CD4-positive, alpha-beta T cell treated with Interleukin-12 subunit alpha and Interleukin-12 subunit beta, for 1 hour (primary cell): ENCODE data around the gene MTFR1L.

Experiments
- DNase-seq: peaks from one replicate; pipeline ENCODE4 v3.0.0-alpha.2; 2020

MTFR1L gene

DNA sequence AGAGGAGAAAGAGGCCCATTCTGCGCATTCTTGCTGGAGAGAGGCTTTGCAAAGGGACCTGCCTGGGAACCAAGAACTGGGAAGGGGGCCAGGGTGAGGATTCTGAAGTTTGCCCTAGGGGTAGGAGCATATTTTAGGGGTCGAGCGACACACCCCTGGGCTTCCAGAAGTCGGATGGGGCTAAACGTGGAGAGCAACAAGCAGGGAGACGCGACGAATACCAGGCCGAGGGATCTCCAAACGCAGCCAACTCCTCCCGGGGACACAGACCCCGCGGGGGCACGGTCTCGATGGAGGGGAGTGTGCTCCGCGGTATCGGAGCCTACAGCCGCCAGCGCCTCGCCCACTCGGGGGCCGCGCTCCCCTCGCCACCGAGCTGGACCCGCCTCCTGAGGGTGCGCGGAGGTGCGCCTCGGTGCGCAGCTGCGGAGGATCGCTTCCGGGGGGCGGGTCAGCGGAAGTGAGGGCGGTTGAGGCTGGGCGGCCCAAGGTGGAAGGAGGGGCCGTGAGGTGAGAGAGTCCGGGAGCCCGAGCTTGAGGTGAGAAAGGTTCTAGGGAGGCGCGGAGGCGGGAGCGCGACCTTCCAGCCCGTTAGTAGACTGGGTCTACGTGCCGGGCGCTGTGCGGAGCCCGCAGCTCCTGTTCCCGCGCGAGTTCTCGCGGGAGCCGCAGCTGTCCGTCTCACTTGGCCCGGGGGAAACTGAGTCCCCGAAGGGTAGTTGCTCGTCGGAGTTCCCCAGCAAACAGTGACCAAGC lies at the start of gene MTFR1L:
MTFR1L (plus strand) TSS at position 464 of the 756 bp plus-strand sequence. CDS start 3,151 bp downstream, outside the sequence.
- DNase-seq: peak; percentile 93

DNA sequence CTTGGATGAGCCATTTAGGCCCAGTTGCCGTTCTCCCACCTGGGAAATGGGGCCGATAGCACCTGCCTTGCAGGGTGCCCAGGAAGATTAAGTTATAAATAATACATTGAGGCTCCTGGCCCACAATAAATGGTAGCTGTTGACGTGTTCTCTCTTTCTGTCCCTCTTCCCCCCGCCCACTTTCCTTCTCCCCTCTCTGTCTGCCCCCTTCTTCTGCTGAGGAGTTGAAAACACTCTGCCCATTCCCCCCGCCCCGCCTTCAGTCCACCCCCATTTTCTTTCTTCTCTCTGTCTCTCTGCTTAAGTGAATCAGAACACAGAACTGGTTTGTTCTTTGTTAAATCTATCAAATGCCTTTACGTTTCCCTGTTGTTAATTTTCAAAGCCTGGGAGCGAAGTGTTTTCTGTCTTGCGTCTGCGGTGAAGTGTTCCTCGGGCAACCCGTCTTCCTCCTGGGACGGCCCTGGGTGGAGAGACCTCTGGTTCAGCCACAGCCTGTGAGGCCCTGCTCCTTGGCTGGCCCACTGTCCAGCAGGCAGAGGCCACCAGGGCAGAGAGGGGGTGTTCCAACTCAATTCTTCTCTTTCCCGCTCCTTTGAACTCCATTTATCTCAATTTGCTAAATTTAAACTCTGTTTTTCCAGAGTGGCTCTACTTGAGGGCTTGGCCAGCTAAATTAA lies 49.1 kb upstream of the MTFR1L start:
- no peak for DNase-seq

DNA sequence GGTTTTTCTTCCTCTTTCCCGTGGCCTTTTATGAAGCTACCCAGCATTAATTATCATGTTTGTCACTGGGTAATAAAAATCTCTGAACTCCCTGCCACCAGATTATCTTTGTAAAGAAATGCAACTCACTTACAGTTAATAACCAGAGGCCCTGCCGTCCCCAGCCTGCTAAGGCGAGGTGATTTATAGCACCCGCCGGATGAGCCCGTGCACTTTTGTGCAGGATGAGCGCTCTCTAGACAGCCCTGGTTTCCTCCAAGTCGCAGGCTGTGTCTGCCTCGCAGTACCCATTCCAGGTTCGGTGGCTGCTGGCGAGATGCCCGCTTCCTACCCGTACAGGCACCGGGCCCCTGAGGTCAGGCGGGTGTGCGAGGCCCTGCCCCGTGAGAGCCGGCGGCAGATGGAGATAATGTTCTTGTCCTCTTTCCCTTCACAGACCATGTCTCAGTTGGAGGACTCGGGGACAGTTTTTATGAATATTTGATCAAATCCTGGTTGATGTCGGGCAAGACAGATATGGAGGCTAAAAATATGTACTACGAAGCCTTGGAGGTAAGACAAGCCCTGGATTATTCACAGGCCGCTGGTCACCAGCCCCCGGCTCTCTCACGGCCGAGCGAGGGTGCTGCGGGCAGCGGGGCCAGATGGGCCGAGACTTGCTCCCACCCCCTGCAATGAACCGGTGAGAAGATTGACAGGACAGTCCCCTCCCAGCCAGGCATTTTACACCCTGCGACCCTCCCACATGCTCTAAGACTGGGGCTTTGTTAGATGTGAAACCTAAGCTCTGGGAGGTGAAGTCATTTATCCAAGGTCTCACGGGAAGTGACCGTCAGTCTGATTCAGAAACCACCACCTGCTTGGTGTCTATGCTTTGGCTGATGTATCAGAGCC lies 48.3 kb upstream of the MTFR1L start:
- DNase-seq: peak; percentile 13

DNA sequence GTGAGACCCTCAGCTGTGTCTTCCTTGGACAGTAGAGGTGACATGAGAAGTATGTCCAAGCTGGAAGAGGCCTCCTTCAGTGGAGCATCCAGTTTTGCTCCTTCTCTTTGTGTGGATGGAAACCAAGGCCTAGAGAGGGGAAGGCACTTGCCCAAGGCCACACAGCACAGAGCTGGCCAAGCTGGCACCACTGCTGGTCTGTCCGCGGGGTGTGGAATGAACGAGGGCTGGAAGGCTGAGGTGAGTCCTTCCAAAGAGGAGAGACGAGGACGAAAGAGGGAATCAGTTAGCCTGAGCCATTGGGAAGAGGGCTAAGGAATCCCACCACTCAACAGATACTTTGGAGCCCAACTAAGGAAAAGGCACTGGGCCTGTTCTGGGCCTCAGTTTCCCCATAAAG lies 47.6 kb upstream of the MTFR1L start:
- DNase-seq: no peak

DNA sequence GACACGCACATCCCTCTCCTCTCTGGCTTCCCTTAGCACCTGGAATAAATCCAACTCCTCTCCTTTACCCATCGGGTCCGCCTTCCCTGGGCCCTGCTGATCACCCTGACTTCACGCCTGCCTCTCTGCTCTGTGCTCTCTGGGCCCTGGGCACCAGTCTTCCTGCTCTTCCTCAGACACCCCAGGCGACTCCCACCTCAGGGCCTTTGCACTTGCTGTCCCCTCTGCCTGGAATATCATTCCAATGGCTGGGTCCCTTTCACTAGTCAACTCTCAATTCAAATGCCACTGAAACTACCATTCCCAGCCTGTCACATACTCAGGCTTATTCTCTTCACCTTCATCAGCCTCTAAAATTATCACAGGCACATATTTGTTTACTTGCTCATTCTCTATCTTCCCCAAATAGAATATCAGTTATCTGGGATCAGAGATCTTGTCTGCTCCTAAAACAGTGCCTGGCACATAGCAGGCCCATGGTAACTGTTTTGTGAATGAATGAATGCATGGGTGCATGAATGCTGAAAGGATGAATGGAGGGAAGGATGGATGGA lies 47.0 kb upstream of the MTFR1L start:
- DNase-seq: no peak

DNA sequence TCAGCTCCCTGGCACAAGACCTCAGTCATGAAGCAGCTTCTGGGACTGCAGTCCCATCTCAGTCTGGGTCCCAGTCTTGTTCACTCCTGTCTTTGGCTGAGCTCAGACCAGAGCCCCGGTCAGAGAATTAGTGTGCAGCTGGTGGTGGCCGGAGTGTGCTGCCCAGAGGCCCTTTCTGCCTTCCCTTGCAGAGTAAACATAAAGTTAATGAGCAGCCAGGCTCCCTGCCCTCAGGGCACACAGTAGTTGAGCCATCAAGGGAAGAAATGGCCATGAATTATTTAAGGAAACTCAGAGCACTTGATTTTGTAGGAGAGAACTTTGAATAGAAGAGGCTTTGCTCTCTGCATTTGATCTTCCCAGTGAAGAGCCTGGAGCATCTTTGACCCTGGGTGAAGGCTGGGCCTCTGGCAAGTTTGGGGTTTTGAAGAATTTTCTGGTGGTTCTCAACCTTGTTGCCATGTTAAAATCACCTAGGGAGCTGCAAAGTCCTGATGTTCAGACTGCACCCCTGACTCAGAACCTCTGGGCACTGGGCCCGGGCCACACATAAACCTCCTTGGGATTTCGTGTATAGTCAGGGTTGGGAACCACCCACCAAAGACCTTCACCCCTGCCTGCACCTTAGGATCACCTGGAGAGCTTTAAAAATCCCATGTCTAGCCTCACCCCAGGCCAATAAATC lies 46.2 kb upstream of the MTFR1L start:
- DNase-seq: no peak

DNA sequence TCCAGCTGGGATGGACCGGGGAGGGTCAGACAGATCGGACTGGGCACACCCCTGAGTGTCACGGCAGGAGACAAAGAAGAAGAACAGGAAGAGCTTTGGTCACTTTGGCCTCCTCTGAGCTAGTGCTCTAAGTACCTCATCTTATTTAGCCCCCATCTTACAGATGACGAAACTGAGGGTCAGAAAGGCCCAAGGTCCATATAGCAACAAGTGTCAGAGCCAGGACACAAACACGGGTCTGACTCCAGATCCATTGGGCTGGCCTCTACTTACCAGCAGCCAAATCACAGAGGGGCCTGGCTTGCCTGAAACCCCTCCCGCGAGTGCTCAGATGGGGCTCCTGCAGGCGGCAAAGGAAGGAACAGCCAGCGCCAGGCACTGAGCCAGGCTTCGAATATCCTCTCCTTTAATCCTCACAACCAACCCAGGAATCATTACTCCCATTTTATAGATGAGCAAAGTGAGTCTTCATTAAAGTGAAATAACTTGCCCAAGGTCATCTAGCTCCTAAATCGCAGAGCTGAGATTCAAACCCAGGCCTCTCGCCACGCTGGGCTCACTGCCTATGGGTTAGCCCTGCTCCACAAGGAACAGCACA lies 45.4 kb upstream of the MTFR1L start:
- peak; percentile 17 for DNase-seq

DNA sequence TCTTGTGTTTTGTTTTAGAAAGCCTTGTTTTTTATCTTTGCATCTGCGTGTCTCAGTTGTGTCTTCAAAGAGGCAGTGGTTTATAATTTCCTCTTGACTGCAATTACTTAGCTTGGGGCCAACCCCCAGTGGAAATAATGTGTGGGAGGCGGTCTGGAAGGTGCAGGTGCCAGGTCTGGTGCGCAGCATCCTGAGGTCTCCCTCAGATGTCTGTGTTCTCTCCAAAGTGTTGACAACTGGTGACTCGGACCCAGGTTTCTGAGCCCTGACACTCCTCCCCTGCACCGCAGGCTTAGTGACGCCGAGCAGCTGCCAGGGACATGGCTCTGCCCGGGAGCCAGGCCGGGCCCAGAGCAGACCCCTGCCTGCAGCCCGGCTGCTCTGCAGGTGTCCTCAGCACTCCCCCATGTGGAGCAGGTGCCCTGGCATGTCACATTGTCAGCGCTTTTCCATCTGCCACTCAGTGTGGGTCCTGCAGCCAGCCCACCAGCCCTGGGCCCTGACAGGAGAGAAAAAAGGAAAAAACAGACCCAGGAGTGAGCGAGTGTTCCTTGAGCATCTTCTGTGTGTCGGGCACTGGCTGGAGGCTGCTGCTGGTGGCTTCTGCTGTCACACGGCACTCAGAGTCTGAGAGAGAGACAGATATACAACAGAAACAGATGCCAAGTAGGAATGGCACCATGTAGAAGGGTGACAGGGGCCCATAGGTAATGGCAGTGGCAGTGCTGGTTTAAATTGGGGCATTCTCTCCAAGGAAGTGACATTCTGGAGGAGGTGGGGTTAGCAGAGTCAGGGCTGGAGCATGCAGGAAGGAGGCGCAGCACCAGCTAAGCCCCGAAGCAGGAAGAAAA lies 44.6 kb upstream of the MTFR1L start:
- peak; percentile 82 for DNase-seq

DNA sequence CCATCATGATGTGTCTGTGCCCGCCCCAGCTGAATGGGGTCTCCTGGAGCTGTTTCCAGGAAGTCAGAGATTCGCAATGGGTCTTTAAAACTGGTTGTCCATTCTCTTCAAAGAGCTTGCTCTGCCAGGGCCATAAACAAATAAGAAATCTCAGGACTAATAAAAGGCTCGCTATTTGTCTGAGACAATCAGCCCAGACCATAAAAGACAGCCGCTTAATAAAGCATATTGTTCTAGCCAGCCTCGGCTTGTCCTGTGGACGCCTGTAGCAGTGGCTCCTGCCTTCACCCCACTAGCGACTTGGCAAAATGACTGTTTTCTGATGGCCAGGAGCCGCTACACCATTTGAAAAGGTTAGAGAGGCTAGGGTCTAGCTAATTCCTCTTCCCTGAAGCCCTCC lies 40.4 kb upstream of the MTFR1L start:
- no peak for DNase-seq

DNA sequence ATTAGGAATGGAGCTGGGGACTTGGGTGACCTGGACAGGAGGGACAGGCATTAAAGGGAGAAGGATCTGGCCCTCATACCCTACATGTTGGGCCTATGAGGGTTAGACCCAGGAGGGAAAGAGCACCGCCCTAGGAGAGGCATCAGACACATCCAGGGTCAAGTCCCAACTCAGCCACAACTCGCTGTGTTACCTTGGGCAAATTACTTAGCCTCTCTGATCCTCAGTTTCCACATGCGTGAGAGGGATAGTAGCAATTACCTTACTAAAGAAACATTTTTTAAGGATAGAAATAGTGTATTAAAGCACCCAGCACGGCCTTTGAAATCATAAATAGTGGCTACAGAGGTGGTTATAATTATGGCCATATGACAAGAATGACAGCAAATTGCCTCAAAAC lies 39.9 kb upstream of the MTFR1L start:
- DNase-seq: no peak

DNA sequence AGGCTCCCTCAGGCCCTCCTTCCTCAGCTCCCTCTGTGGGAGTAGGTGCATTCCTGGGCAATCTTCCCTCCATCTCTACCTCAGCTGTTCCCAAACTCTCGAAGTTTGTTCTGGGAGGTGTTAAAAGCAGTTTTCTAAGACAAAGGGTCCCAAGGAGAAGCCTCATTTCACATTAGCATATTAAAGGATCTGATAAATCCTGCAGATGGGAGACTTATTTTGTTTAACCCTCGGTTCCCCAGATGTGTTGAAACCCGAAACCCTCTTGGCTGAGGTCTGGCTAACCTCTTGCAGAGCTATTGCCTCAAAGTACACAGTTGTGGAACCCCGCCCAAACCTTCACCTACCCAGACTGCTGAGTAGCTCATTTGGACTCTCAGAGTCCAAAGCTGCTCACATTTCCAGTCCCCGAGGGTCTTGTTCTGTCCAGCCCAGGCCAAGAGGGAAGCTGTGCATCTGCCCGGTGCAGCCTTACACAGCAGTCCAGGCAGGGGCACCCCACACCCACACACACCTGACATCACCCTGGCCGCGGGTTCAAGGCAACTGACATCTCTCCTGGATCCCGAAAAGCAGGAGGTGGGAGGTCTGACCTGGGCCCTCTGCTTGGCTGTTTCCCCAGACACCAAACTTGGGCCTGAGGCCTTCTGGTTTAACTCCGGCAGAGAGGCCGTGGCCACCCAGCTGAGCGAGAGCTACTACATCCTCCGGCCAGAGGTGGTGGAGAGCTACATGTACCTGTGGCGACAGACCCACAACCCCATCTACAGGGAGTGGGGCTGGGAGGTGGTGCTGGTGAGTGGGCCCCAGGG lies 39.2 kb upstream of the MTFR1L start:
- DNase-seq: no peak

DNA sequence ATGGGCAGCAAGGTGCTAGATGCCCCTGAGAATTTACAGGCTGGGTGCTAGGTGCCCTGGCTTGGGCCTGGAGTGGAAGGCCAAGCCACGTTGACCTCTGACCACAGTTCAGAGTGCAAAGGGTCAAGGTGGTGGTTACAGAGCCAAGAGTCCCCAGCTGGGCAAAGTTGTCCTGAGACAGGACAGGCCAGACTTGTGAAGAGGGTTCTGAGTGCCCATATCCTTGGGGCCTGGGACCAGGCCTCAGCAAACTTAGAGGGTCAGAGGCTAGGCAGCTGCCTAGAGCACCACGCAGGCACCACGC lies 38.7 kb upstream of the MTFR1L start:
- DNase-seq: no peak

DNA sequence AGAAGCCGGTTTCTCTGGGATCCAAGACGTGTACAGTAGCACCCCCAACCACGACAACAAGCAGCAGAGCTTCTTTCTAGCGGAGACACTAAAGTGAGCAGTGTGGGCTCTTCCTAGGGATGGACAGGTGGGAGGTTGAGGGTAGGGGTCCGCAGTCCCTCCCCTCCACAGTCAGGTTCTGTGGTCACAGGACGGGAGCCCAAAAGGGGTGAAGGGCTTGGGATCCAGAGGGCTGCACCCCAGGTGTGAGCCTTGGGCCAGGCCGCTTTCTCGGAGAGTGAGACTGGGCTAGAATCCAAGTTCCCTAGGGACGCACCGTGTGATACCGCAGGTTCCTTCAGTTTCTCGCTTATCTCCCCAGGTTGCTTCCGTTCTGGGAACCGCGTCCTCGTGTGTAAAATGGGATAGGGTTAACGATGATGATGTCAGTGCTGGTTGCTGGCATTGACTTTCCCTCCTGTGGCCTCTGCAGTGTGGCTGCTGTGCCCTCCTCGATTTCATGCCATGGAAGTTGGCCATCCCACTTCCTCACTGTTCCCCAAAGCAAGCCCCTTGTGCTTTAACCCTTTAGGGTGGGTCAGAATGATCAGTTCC lies 37.0 kb upstream of the MTFR1L start:
- DNase-seq: no peak

DNA sequence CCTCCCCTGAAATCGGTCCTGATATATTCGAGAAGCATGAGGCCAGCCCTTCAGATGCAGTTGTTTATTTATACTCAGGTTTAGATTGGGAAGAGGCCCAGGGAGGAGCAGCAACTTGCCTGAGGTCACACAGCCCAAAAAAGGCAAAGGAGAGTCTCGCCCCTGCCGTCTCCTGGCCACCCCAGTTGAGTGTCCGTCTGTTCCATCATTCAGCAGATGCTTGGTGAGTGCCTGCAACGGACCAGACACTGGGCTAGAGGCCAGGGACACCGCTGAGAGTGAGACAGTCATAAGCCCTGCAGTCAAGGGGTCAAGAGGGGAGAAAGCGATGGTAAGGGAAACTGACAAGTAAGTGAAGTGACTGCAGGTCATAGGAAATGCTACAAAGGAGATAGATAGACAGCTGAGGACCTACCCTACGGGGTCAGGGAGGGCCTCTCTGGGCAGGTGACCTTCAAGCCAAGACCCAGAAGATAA lies 35.1 kb upstream of the MTFR1L start:
- DNase-seq: no peak

DNA sequence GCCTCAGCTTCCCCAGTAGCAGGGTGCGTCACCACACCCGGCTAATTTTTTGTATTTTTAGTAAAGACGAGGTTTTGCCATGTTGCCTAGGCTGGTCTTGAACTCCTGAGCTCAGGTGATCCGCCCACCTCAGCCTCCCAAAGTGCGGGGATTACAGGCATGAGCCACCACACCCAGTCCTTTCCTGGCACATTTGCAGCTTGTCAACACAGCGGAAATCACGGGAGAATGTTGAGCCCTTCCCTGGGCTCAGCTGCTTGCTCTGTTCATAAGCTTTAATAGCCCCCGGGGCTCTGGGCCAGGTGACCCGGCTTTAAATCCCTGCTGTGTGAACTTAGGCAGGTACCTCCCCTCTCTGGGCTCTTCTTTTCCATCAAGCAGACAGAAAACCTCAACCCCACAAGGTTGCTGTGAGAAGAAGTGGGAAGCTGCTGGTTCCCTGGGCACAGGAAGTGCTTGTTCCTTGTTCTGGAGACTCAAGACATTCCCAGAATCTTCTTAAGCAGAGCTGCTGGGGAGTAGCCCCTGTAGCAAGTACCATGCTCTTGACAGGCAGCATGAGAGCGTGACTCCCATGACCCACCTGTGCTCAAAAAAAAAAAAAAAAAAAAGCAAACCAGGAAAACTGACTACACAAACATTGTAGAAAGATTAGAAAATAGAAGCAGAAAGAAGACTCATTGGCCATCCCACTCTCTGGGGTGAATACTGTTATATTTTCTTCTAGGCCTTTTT lies 34.3 kb upstream of the MTFR1L start:
- DNase-seq: no peak

DNA sequence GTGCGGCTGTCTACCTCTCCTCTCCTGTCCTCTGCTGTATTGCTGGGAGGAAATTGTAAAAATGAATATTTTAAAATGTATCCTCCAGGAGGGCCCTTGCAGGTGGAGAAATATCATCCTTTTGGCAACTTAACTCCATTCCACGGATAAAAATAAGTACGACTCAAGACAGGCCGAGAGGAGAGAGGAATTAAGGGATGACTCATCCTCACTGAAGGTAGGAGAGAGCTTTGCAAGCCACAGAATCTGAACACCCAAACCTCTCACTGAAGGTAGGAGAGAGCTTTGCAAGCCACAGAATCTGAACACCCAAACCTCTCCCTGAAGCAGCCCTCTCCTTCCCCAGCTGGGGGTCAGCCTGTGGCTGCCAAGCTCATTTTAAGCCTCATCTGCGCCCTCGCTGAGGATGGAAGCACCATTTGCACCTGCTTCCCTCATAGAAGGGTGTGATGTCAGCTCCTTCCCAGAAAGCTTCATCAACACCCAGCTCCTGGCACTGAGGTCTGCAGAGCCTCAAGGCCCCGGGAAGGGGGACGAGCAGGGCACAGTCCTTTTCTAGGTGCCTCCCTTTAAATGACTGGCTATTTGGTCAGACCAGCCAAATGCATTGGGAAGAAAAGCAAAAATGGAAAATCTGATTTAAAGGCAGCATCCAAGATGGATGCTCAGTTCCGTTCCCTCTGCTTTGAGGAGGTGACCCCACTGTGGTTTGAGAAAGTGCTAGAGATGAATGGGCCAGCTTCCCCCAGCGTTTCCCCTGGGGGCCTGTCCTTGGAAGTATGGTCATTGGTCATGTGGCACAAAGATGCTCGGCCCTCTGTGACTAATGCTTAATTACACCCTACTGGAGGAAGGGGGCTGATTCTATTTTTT lies 32.6 kb upstream of the MTFR1L start:
- no peak for DNase-seq

DNA sequence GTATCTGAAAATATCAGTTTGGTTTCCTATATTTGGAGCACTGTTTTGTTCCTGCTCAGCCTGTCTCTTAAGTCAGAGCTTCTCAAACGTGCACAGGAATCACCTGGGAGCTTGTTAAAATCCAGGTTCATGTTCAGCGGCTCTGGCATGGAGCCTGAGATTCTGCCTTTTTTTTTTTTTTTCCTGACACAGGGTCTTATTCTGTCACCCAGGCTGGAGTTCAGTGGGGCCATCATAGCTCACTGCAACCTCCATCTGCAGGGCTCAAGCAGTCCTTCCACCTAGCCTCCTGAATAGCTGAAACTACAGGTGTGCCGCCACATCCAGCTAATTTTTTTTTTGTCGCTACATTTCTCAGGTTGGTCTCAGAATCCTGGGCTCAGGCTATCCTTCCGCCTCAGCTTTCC lies 32.0 kb upstream of the MTFR1L start:
- DNase-seq: no peak

DNA sequence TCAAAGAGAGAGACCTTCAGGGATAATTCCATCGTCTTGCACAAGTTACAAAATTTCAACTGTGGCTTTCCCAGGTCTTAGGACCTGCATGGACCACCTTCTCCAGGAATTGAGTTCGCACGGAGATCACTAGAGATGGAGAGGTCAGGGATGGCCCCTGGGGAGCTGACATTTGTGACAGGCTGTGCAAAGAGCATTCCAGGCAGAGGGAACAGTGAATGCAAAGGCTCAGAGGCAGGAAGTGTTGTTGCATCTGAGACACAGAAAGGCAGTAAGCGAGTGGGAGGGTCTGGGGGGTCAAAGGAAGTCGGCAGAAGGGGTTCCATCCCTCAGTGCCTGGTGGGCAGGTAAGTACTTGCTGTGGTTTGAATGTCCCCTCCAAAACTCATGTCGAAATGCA lies 29.3 kb upstream of the MTFR1L start:
- DNase-seq: no peak
